Measurements from ENCODE around the gene AP5S1.
"Not testable (repeated sequence)": the region's sequence is repeated elsewhere in the genome, so short reads cannot be mapped to it uniquely, and the experiment has no call there.

Gene AP5S1

GRCh38 chr20:3820048-3820900 lies at the start of gene AP5S1:
Gene AP5S1, plus strand, starts transcription at chr20:3820547. Its CDS starts 1,571 bp downstream, at chr20:3822118.
- DNase-seq (ENCODE audit: low read depth in 2 of 2) = peak; percentile 75 to 85

DNA sequence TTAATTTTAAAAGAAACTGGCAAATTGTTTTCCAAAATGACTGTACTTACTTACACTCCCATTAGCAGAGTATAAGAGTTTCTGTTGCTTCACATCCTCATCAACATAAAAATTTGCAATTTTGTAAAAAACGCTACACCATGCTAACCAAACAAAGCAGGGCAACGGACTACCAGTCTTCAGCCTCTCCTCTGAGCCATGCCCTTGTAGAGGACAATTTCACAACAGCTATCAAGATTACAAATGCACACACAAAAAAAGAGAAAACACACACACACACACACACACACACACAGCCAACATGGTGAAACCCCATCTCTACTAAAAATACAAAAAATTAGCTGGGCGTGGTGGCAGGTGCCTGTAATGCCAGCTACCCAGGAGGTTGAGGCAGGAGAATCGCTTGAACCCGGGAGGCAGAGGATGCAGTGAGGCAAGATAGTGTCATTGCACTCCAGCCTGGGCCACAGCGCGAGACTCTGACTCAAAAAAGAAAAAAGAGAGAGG lies 48.7 kb upstream of the AP5S1 start:
- DNase-seq (ENCODE audit: low read depth in 2 of 2) = no peak

DNA sequence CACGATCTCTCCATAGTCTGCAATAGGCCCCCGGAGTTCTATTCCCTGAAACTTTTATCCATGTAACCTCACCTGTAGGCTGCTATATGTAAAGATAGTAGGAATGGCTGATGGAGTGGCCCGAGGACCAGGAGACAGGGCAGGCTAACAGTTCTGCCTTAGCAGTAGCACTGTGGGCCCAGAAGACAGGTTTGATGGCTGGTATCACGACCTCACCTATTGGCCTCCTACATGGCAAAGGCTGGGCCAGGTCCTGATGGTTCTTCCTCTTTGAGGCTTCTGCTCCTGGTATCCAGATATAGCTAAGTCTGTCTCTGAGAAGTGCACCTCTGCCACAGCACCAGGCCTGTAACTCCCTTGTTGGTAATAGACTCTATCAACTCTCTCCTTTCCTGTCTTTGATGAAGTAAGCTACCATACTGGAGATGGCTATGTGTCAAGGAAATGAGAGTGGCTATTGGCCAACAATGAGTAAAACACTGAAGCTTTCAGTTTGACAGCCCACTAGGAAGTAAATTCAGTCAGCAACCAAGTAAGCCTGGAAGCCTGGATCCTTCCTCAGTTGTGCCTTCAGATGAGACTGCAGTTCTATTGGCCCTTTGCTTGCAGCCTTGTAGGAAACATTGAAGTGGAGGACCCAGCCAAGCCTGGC lies 44.8 kb upstream of the AP5S1 start:
- DNase-seq (ENCODE audit: low read depth in 2 of 2) = no peak

- DNase-seq (ENCODE audit: low read depth in 2 of 2) = no peak
Observed at GRCh38 chr20:3777381-3777715, 43.0 kb upstream of the AP5S1 start.

- DNase-seq (ENCODE audit: low read depth in 2 of 2) = peak in 1 of 2 donors; percentile 52
Observed at GRCh38 chr20:3777716-3778629, 42.4 kb upstream of the AP5S1 start.

- DNase-seq (ENCODE audit: low read depth in 2 of 2) = no peak
Observed at GRCh38 chr20:3778976-3779375, 41.4 kb upstream of the AP5S1 start.

GRCh38 chr20:3781153-3781910 lies 39.0 kb upstream of the AP5S1 start, which contains the start of gene SPEF1:
Gene SPEF1, minus strand, starts transcription at chr20:3781448. Its CDS starts 161 bp downstream, at chr20:3781287.
- DNase-seq (ENCODE audit: low read depth in 2 of 2) = peak in 1 of 2 donors; percentile 24

DNA sequence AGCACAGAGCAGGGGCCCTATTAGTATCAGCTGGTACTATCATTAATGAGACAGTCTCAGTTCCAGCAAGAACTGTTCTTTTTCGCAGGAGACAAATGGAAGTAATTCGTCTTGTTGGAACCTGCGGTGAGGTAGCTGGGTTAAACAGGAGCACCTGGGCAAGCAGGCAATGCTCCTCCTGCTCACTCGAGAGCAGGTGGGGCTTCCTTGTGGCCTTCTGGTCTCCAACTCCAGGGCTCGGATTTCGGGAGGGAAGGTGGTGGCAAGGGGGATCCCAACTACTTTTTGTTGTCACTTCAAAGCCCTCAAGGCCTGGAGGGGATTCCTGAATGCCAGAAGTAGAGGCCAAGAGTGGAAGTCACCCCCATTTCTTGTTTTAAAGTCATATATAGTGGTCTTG lies 37.8 kb upstream of the AP5S1 start:
- DNase-seq (ENCODE audit: low read depth in 2 of 2) = no peak

DNA sequence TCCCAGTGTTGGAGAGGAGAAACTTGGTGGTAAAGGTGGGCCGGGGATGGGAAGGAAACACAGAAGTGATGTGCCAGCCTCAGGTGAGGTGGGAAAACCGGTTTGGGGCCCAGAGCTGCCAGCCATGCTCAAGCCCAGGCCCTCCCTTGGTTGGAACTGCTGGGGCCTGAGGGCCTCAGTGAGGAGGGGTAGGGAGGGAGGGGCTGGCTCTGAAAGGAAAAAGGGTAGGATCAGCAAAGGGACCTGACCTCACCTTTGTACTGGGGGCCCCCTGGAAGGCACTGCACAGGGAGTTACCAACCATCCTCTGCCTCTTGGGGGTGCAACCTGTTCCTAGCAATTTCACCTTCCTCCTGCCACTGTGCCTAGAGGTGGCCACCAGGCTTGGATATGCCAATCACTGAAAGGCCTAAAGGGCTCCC lies 37.3 kb upstream of the AP5S1 start:
- DNase-seq (ENCODE audit: low read depth in 2 of 2) = no peak

GRCh38 chr20:3783511-3784195 lies 36.7 kb upstream of the AP5S1 start:
- DNase-seq (ENCODE audit: low read depth in 2 of 2) = no peak

DNA sequence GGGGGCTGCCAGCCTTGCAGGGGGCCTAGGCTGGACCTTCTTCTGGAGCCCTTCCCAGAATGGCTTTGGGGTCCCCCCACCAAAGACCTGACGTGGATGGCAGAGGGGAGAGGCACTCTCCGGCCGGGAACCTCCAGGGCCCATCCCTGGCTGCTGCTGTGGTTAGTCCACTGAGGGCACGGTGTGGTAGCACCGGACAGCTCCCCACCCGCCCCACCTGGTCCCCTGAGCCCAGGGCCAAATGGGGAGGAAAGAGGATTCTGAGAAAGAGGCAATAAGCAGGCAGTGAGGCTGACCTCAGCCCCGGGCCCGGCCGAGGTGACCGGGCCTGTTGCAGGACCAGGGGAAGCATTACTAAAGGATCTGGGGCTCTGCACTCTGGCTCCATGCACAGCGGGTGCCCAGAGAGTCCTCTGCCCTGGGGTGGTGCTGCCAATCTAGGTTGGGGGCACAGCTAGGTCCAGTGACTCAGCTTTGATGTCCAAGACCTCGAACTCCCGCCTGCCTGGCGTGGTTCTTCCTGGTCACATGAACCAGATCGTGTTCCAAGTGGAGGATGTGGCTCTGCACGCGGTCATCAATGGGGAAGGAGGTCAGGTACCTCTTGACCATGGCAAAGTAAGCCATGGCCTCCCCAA lies 36.0 kb upstream of the AP5S1 start:
- DNase-seq (ENCODE audit: low read depth in 2 of 2) = no peak

DNA sequence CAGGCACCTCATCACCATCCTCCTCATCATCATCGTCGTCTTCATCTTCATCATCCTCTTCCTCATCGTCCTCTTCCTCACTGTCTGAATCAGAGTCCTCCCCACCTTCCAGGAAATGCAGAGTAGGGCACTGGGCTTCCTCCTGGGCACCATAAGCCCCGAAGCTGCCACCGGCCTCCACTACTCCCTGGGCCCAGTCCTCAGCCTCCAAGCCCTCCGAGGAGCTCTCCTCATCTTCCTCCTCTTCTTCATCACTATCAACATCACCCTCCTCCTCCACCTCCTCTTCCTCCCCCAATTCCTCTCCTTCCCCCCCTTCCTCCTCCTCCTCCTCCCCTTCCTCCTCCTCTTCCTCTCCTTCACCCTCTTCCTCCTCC lies 35.5 kb upstream of the AP5S1 start:
- DNase-seq (ENCODE audit: low read depth in 2 of 2) = no peak

GRCh38 chr20:3785240-3786125 lies 34.9 kb upstream of the AP5S1 start:
- DNase-seq (ENCODE audit: low read depth in 2 of 2) = no peak

- DNase-seq (ENCODE audit: low read depth in 2 of 2) = peak in 1 of 2 donors; percentile 26
Observed at GRCh38 chr20:3786126-3786484, 34.2 kb upstream of the AP5S1 start.

GRCh38 chr20:3786665-3787323 lies 33.6 kb upstream of the AP5S1 start, which contains the start of gene CENPB:
Gene CENPB, minus strand, starts transcription at chr20:3786740. Its CDS starts 257 bp downstream, at chr20:3786483.
- DNase-seq (ENCODE audit: low read depth in 2 of 2) = peak; percentile 86 to 93

DNA sequence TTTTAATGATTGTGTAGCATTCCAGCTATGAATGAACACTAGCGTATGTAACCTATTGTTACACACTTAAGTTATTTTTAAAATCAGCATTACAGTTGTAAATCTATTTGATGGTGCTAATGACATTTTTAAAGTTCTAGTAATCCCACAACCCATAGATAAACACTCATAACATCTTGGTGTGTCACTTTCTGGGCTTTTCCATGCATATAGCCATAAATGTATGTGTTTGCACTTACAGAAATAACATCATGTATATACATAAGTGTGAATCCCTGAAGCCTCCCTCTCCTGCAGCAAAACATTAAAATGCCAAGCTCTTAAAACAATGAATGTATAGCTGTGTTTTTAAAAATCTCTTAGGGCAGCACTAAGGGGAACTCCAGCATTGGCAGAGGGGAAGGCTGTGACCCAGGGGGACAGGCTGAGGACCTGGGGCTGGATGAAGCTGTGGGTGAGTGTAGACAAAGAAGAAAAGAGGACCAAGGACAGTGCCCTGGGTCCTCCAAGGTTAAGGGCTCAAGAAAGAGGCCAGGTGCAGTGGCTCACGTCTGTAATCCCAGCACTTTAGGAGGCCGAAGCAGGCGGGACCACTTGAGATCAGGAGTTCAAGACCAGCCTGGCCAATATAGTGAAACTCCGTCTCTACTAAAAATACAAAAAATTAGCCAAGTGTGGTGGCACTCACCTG lies 32.9 kb upstream of the AP5S1 start:
- no peak for DNase-seq (ENCODE audit: low read depth in 2 of 2)

DNA sequence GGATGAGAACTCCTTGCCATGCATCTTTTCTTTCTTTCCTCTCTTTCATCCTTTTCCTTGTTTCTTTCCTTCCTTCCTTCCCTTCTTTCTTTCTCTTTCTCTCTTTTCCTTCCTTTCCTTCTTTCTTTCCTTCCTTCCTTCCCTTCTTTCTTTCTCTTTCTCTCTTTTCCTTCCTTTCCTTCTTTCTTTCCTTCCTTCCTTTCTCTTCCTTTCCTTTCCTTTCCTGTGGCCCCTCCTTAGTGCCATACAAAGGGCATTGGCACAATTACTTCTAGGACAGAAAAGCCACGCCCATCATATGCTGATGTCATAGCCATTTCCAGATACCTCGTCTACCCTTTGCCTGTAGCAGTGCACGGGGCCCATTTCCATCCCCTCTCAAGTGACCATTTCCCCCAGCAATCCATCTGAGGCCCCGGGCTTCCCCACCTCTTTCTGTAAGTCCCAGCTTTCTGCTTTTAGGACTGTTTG lies 31.6 kb upstream of the AP5S1 start:
- no peak for DNase-seq (ENCODE audit: low read depth in 2 of 2)

DNA sequence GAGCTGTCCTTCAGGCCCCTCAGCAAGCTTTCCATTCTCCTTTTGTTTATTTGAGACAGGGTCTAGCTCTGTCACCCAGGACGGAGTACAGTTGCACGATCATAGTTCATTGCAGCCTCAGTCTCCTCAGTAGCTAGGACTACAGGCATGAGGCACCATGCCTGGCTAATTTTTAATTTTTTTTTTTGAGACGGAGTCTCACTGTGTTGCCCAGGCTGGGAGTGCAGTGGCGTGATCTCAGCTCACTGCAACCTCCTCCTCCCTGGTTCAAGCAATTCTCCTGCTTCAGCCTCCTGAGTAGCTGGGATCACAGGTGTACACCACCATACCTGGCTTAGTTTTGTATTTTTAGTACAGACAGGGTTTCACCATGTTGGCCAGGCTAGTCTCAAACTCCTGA lies 31.1 kb upstream of the AP5S1 start:
- not testable (repeated sequence) for DNase-seq (ENCODE audit: low read depth in 2 of 2)

All from stimulated activated CD4-positive, alpha-beta T cell treated with anti-CD3 and anti-CD28 coated beads, Interleukin-1b, Interleukin-23, amount 100 ng/mL, for 4 hours (primary cell).